Large intestine (tissue), 3 donors: ENCODE data around the gene GPC5. TPM values are rescaled to one million over a fixed set of nuclear protein-coding genes. Genes with fewer than 3 reads are reported as not detected.

Source experiments
- DNase-seq, 2 donors: peaks; one replicate each; pipeline versions ENCODE4 v3.0.0 to v3.0.0-alpha.2; 2013
- H3K27ac ChIP-seq: one replicate; pipeline ENCODE4 v1.5.1; 2013; ENCODE audit warnings: low read length
- H3K27me3 ChIP-seq: 2 replicates; pipeline ENCODE4 v1.6.1; 2013; ENCODE audit warnings: low read length; ENCODE audit not compliant: control insufficient read depth, insufficient read depth
- H3K36me3 ChIP-seq: 2 replicates; pipeline ENCODE4 v1.6.1; 2013; ENCODE audit warnings: low read length; ENCODE audit not compliant: control insufficient read depth, insufficient read depth
- H3K4me1 ChIP-seq: one replicate; pipeline ENCODE4 v1.6.1; 2013; ENCODE audit warnings: low read length; ENCODE audit not compliant: control insufficient read depth, insufficient read depth
- H3K4me3 ChIP-seq: one replicate; pipeline ENCODE4 v1.5.1; 2013; ENCODE audit warnings: low read length
- H3K9me3 ChIP-seq: one replicate; pipeline ENCODE4 v1.6.1; 2013; ENCODE audit warnings: mild to moderate bottlenecking, low read depth, low read length, moderate library complexity; ENCODE audit not compliant: control insufficient read depth
- WGBS: methylation state at CpG from one replicate; pipeline ENCODE4 v1.1.5; 2013; ENCODE audit warnings: low lambda C conversion rate; ENCODE audit not compliant: insufficient coverage; 5-methylcytosine and 5-hydroxymethylcytosine counted together
- polyA plus RNA-seq: library from polyadenylated mRNA; unstranded; fragments of 120-200 nt; gene quantifications from one replicate; pipeline ENCODE4 v1.2.1, GENCODE V29; 2013

Gene GPC5
- polyA plus RNA-seq, 1 donor = 0.42 TPM

DNA sequence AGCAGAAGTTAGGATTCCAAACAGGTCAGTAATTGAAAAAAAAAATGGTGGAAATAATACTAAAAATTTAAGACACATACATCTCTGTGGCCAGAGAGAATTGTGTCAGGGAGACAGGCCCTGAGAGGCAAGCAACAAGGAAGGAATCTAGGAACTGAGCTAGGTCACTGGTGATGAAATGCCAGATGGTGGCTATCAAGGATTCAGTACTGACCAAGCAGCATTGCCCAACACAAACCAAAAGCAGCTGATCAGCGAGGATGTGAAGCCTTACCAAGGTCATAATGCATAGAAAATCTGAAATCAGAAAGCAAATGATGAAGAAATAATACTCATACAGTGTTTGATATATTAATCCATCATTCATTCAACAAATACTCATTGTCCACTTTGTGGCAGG lies 905.0 kb downstream of the GPC5 start:
- H3K4me1 ChIP-seq = no peaks in the 10 kb centered on the region
- H3K27ac ChIP-seq = no peak overlapping the region
- no peak for DNase-seq
- H3K9me3 ChIP-seq = no peaks in the 10 kb centered on the region
- no peak overlapping the region for H3K4me3 ChIP-seq
- H3K36me3 ChIP-seq = no peaks in the 10 kb centered on the region
- no CpG with 5 or more reads among the region's 1 CpG for WGBS
- H3K27me3 ChIP-seq = no peaks in the 10 kb centered on the region

DNA sequence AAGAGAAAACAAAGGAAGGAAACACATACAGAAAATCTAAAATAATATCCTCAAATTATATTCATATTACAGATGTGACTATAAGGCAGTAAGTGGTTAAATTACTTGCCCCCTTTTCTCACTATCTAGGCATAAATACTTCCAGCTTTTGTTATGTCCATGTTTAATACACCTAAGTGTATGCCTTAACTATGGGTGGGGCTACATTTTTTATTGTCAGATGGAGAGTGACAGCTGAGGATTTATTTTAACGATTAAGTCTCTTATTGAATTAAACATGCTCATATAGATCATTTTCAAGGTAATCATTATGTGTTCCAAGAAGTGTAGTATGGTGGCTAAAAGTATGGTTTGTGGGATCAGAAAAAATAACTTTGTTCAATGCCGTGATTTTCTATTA lies 909.3 kb downstream of the GPC5 start:
- no peaks in the 10 kb centered on the region for H3K27me3 ChIP-seq
- no peak overlapping the region for H3K4me3 ChIP-seq
- no peak overlapping the region for H3K27ac ChIP-seq
- no peaks in the 10 kb centered on the region for H3K36me3 ChIP-seq
- no CpG with 5 or more reads among the region's 2 CpGs for WGBS
- no peaks in the 10 kb centered on the region for H3K4me1 ChIP-seq
- H3K9me3 ChIP-seq = no peaks in the 10 kb centered on the region
- no peak for DNase-seq

DNA sequence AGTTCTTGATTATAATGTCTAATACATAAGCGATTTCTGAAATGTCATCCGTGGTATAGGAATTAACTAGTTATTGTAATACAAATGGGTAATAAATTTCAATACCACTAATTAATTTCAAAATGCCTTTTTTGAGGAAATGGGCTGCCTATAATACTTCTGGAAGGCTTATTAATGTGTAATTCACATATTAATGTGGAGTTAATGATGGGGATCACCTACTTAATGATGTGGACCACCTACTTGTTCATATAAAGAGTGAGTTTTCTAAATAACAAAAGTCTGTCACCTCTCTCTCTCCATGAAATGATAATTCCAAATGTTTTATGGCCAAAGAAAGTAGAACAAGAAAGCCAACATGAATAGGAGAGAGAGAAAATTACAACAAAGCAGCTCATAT lies 914.4 kb downstream of the GPC5 start:
- H3K36me3 ChIP-seq = no peaks in the 10 kb centered on the region

DNA sequence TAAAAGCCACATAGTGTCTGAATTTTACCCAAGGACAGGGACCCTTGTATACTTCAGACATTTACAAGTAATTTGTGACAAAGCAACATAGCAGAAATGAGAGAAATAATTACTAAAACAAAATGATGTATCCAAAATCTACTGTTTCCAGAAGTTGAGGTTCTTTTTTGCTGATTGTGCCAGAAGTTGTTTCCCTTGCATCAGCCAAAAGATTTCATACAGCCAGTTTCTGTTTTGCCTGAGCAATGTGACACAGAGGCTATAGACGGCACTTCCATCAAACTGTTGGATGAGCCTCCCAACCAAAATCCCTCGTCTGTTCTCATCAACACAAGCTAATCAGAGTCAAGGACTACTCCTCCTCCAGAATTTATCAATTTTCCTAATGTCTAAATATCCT lies 915.0 kb downstream of the GPC5 start:
- H3K36me3 ChIP-seq = no peaks in the 10 kb centered on the region
- no peak overlapping the region for H3K27ac ChIP-seq
- 100% methylated on average over 2 of the region's 2 CpGs for WGBS
- no peaks in the 10 kb centered on the region for H3K9me3 ChIP-seq
- H3K27me3 ChIP-seq = no peaks in the 10 kb centered on the region
- no peak for DNase-seq
- no peak overlapping the region for H3K4me3 ChIP-seq
- no peaks in the 10 kb centered on the region for H3K4me1 ChIP-seq

More for the DNA sequence above, 914.4 kb downstream of the GPC5 start:
- Histone ChIP-seq H3K9me3 (no peaks in the 10 kb centered on the region), H3K4me3 (no peak overlapping the region), H3K4me1 (no peaks in the 10 kb centered on the region), H3K27me3 (no peaks in the 10 kb centered on the region), H3K27ac (no peak overlapping the region)
- DNase-seq = no peak
- 94% methylated on average over 2 of the region's 2 CpGs for WGBS

DNA sequence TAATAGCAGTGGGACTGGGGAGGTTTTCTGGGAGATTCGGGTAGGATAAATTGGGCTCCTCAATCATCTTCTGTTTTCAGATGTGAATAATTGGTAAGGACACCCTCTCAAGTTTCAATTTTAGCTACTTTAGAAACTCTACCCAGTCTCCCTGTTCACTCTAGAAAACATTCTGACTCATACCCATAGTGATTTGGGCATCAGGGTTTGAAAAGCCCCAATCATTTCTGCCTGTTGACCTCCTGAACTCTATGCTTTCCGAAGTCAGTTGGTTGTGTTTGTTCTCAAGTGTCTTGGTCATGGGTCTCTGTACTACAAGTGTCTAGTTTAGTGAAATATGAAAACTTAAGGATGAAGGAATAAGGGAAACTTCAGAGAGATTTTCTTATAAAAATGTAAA lies 916.8 kb downstream of the GPC5 start:
- Histone ChIP-seq H3K9me3 (no peaks in the 10 kb centered on the region), H3K36me3 (no peaks in the 10 kb centered on the region), H3K4me1 (no peaks in the 10 kb centered on the region), H3K4me3 (no peak overlapping the region), H3K27ac (no peak overlapping the region), H3K27me3 (no peaks in the 10 kb centered on the region)
- DNase-seq = no peak
- WGBS = no CpG with 5 or more reads among the region's 2 CpGs

DNA sequence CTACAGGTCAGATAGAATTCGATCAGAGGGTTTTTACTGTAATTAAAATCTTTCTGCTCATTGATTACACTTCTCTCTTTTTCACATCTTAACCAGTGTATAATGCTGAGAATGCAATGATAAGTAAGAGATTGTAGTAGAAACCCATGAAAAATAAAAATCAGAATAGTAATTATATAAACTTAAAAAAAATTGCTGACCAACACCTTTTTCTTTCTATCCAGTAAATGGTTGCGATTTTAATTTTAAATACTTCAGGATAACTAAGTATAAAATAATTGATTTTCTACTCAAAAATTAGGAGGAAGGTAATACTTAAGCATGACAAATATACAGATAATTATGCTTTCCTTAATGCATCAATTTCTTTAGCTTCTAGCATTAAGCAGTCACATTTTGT lies 917.6 kb downstream of the GPC5 start:
- no peak overlapping the region for H3K4me3 ChIP-seq
- no peak overlapping the region for H3K27ac ChIP-seq
- WGBS = 100% methylated on average over 1 of the region's 2 CpGs
- no peak for DNase-seq
- no peaks in the 10 kb centered on the region for H3K9me3 ChIP-seq
- H3K4me1 ChIP-seq = no peaks in the 10 kb centered on the region
- H3K36me3 ChIP-seq = no peaks in the 10 kb centered on the region
- H3K27me3 ChIP-seq = no peaks in the 10 kb centered on the region

DNA sequence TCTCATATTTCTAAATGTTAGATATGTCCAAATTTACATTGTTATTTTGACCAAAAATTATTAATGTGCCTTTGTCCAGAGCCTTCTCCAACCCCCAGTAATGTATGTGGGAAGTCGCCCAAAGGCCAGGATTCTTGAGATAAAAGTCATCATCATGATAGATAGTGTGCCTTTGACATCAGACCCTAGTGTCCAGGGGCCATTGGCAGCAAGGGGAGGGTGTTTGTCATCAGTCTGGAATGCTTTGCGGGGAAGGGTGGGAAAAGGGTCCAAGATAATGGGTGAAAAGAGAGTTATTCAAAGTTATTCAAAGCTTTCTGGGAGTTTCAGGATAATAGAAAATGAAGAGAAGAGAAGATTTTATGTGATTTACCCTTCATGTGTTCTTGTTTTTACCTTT lies 918.6 kb downstream of the GPC5 start:
- WGBS = 100% methylated on average over 1 of the region's 2 CpGs
- no peak for DNase-seq
- no peaks in the 10 kb centered on the region for H3K4me1 ChIP-seq
- no peak overlapping the region for H3K4me3 ChIP-seq
- H3K36me3 ChIP-seq = no peaks in the 10 kb centered on the region
- H3K9me3 ChIP-seq = no peaks in the 10 kb centered on the region
- H3K27ac ChIP-seq = no peak overlapping the region
- H3K27me3 ChIP-seq = no peaks in the 10 kb centered on the region

DNA sequence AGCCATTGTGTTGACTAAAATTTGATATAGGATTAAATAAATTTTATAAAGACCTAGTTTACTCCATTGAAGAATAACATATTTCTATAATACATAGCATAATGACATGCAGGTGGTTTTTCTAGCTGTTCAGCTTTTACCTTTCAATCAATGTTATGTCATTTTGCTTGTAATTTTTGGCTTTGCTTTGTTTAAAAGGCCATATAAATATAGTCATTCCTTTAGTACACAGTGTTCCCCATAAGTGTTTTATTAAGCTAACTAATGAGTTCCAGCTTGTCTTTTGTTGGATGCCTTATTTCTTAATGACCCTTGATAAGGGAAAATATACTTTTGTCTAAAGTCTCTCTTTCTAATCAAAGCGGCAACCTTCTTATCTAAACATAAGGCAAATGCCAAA lies 921.9 kb downstream of the GPC5 start:
- Histone ChIP-seq H3K27ac (no peak overlapping the region), H3K4me3 (no peak overlapping the region), H3K9me3 (no peaks in the 10 kb centered on the region), H3K36me3 (no peaks in the 10 kb centered on the region), H3K27me3 (no peaks in the 10 kb centered on the region), H3K4me1 (no peaks in the 10 kb centered on the region)
- no peak for DNase-seq
- no CpG with 5 or more reads among the region's 1 CpG for WGBS

DNA sequence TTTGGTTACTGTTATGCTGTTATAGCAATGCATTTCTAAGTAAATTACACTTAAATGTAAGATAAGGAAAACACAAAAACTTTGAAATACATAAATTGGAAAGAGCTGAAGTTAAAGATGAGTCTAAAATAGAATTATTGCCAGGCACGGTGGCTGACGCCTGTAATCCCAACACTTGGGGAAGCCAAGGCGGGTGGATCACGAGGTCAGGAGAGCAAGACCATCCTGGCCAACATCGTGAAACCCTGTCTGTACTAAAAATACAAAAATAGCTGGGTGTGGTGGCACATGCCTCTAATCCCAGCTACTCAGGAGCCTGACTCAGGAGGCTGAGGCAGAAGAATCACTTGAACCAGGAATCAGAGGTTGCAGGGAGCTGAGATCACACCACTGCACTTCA lies 922.8 kb downstream of the GPC5 start:
- Histone ChIP-seq H3K27ac (no peak overlapping the region), H3K27me3 (no peaks in the 10 kb centered on the region), H3K4me1 (no peaks in the 10 kb centered on the region), H3K36me3 (no peaks in the 10 kb centered on the region), H3K9me3 (no peaks in the 10 kb centered on the region), H3K4me3 (no peak overlapping the region)
- WGBS = no CpG with 5 or more reads among the region's 5 CpGs
- no peak for DNase-seq

DNA sequence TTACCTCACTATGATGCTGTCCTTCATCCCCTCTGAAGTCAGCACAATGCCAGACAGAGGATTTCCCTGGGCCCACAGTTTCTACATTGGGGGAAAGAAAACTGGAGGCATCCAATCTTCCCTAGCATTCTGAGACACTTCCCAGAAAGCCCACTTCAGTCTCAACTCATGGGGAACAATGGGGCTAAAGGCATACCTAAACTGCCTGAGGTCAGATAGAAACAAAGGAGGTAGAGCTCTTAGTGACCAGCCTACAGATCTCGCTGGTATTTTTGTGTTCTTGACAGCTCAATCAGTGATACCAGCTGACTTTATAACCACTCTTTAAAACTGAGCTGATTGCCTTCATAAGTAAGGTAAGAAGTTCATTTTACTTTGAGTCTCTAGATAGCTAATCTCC lies 947.2 kb downstream of the GPC5 start:
- Histone ChIP-seq H3K4me3 (no peak overlapping the region), H3K36me3 (no peaks in the 10 kb centered on the region), H3K27ac (no peak overlapping the region), H3K4me1 (no peaks in the 10 kb centered on the region), H3K27me3 (no peaks in the 10 kb centered on the region), H3K9me3 (no peaks in the 10 kb centered on the region)
- WGBS = no CpG with 5 or more reads among the region's 1 CpG
- no peak for DNase-seq

DNA sequence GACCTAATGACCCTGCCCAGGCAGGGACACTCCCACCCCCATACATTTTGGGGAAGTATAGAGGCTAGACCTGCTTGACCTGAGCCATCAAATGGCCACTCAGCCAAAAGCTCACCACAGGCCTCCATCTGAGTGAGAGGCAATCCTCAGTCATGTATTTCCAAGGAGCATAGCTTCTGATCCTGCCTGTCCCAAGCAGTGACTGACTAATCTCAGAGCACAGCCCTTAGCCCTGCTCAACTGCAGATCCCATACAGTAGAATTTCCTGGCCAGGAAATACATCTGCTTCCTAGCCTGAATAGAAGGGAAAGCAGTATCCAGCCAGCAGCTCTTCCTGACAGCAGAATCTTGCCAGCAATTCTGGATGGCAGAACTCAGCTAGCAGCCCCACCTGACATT lies 947.6 kb downstream of the GPC5 start:
- H3K4me1 ChIP-seq = no peaks in the 10 kb centered on the region
- no peaks in the 10 kb centered on the region for H3K9me3 ChIP-seq
- no peak overlapping the region for H3K4me3 ChIP-seq
- no peak overlapping the region for H3K27ac ChIP-seq
- no peaks in the 10 kb centered on the region for H3K27me3 ChIP-seq
- no peaks in the 10 kb centered on the region for H3K36me3 ChIP-seq
- DNase-seq = no peak
